AG04449 (cell line): ENCODE measurements around the gene ALK.

Experiments
- CTCF ChIA-PET: fragments of 350-600 bp; formaldehyde crosslinking; extraction: SDS; loops from one replicate; lab custom pipeline; 2021; ENCODE audit warnings: antibody characterized with exemption; lab: Yijun Ruan, JAX
- POLR2A ChIA-PET: fragments of 400-600, 350-600 bp; formaldehyde crosslinking; extraction: SDS; loops from one replicate; lab custom pipeline; 2020; ENCODE audit warnings: antibody characterized with exemption, inconsistent platforms; lab: Yijun Ruan, JAX
- DNase-seq: peaks from one replicate; pipeline ENCODE4 v3.0.0-alpha.2; 2010; ENCODE audit warnings: low read depth, low spot score
- H3K4me3 ChIP-seq: 2 replicates; pipeline ENCODE4 v1.5.1; 2011; ENCODE audit warnings: low read depth, mild to moderate bottlenecking, control low read depth, low read length
- TF ChIP-seq, protein P1 (sequence below): IDR thresholded peaks from one replicate; pipeline ENCODE4 v1.5.1; 2011; ENCODE audit warnings: mild to moderate bottlenecking, moderate library complexity, low read length, control low read depth, inconsistent platforms; ENCODE audit not compliant: insufficient read depth; ENCODE audit errors: missing control alignments

The ALK gene

DNA sequence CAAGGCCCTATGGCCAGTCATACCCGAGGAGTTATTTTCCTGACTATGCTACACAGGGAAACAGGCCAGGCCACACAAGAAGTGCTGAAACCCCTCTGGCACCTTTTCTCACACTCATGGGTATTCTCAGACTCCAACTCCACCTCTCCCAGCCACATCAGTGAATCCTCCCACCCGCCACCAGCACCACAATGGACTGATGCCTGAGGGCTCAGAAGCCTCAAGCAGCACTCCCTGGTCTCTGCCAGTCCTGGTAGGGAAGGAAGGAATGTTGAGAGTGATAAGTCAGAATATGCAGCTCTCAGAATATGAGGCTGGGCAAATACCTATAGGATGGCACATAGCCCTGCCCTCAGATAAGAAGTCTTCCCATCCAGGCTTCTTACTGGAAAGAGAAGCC, 391.1 kb downstream of the ALK start:
- DNase-seq, result no peak
- ChIA-PET POLR2A (no interaction called here), CTCF (interaction anchor here (1.0 kb wide), 1 partner anchor 221 kb away, joined by 3 read pairs; no protein-coding TSS in a partner anchor)
- TF ChIP-seq, protein P1, sequence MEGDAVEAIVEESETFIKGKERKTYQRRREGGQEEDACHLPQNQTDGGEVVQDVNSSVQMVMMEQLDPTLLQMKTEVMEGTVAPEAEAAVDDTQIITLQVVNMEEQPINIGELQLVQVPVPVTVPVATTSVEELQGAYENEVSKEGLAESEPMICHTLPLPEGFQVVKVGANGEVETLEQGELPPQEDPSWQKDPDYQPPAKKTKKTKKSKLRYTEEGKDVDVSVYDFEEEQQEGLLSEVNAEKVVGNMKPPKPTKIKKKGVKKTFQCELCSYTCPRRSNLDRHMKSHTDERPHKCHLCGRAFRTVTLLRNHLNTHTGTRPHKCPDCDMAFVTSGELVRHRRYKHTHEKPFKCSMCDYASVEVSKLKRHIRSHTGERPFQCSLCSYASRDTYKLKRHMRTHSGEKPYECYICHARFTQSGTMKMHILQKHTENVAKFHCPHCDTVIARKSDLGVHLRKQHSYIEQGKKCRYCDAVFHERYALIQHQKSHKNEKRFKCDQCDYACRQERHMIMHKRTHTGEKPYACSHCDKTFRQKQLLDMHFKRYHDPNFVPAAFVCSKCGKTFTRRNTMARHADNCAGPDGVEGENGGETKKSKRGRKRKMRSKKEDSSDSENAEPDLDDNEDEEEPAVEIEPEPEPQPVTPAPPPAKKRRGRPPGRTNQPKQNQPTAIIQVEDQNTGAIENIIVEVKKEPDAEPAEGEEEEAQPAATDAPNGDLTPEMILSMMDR, result no peak
- H3K4me3 ChIP-seq, result no peak overlapping the region

DNA sequence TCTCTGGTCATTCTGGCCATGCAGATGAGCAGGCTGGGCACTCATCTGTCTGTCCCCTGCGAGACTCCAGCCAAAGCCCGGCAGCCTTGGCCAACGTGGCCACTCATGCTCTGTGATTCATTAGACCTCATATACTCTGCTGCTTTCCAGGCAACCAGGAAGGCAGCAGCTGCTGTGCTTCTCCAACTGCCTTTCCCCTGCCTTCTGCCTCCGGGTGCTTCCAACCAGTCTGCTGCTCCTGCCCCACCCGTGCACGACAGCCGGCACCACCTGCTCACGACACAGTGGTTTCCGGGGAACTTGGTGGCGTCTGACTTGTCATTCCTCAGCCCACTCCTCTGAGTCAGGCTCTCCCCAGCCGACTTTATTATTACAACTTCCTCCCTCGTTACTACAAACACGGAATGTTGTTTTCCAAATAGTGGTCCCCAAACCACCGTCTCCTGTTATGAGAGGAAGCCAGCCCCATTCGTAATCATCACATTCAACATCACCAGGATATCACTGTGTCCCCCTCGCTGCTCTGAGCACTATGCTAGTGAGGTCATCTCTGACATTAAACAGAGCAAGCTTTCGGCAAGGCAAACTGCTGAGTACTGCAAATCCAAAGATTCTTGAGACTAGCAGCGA, 392.4 kb downstream of the ALK start:
- CTCF ChIA-PET, result no interaction called here
- no peak for DNase-seq

DNA sequence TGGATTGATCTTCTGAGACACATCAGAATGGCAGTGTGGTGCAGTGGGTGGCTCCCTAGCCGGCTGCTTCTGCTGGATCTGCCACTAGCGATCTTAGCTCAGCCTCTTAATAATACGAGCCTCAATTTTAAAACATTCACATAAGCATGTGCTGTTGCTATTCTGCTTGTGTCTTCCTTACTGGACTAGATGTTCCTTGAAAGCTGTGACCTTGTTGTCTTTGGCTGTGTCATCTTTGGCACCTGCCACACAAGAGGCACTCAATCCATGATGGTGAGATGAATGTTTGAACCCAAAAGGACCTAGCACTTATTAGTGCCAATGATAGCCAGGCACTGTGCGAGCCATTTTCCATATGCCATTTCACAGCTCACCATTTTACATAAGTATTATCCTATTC, 393.0 kb downstream of the ALK start:
- CTCF ChIA-PET, result no interaction called here
- POLR2A ChIA-PET, result no interaction called here
- no peak for DNase-seq
- H3K4me3 ChIP-seq, result no peak overlapping the region
- TF ChIP-seq, protein P1, result no peak

More for the DNA sequence above, 392.4 kb downstream of the ALK start:
- TF ChIP-seq, protein P1, result no peak
- POLR2A ChIA-PET, result interaction anchor here (0.7 kb wide), 1 partner anchor 49 kb away, joined by 3 read pairs; no protein-coding TSS in a partner anchor
- peak overlapping the region; percentile 40 for H3K4me3 ChIP-seq

DNA sequence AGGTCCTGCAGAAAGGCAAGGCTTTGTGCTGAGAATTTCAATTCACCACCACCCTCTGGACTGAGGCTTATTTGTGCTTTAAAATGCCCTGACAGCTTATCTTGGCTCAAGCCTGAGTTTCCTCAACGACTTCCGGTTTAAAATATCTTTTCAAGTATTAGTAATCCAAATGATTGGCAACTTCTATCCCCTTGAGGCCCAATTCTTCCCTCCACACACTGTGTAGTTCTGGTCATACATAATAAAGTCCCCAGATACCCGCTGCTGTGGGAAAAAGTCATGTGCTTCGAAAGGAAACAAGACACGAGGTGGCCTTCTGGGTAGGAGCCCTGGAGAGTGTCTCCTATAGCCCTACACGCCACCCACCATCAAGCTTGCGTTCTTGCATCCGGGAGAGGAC, 393.4 kb downstream of the ALK start:
- TF ChIP-seq, protein P1, result no peak
- POLR2A ChIA-PET, result no interaction called here
- DNase-seq, result no peak
- no peak overlapping the region for H3K4me3 ChIP-seq
- CTCF ChIA-PET, result no interaction called here

DNA sequence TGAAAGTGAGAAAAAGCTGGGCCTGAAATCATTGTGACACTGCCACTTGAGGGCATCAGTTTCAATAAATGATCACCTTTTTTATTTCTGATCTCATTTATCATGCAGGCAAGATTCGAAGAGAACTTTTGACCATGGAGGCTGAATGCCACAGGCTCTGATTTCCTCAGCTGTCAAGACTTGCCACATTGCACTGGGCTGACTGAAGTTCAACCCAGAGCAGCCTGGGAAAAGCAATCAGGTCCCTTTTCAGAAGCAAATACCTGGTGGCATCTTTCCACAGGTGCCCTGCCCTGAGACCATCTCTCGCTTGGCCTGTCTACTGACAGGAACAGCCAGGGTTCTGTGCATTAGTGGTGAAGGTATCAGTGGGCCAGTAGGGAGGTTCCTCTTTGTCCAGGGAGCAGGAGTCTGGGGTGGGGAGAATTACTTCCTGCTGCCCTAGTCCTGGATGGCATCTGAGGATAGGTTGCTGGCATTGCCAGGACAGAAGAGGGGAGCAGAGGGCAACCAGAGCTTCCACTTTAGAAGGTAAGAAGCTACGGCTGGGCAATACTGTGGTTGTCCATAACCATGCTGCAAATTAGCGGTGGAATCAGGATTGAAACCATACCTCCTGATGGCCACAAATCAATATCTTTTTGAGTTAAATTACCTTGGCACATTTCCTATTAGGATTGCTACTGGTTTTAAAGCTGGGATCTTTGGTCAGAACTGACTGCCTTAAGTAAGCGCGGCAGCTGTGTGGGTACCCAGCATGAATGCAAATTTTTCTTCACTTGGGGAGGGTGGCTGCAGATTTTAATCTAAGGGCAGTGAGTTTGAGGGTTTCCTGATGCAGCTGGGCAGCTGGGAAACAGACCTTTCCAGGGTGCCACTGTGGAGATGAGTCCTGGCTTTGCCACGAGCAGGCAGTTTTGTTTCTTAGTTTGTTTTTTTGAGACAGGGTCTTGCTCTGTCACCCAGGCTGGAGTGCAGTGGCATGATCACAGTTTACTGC, 394.5 kb downstream of the ALK start:
- ChIA-PET CTCF (no interaction called here), POLR2A (no interaction called here)
- DNase-seq, result no peak
- TF ChIP-seq, protein P1, result no peak
- H3K4me3 ChIP-seq, result no peak overlapping the region

DNA sequence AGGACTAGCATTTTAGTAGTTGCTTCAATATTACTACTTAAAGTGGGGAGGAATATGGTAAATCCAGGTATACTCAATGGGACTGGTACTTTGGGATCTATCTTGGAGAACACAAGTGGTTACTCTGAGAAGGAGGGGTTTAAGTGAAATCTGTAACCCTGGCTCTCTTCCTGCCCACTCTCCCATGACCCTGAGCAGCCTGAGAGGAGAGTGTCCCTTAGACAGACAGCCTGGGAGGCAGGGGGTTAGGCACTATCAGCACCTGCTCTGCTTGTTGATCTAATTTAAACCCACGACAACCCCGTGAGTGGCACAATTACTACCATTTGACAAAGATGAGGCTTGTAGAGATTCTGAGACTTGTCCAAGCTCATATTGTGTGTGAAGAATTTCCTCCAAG, 395.5 kb downstream of the ALK start:
- POLR2A ChIA-PET, result no interaction called here
- TF ChIP-seq, protein P1, result no peak
- CTCF ChIA-PET, result no interaction called here
- no peak overlapping the region for H3K4me3 ChIP-seq
- DNase-seq, result no peak
